Measurements from ENCODE around the gene CFAP52.

Gene CFAP52

DNA sequence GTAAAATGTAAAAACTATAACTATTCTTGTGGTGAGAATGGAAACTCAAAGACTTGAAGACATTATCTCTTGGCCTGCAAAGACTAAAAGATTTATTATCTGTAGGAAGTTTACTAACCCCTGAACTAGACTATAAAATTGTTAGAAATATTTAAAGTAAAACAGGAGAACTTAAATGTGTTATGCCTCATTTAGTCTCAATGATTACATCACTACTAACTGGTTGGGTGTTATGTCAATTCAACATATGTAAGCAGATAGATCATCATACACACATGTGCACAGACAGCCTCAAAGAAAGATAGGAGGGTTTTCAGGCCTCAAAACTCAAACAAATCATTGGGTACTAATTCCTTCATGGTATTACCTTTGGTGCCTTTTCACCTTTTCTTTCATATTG, 8.4 kb upstream of the CFAP52 start:
- no peak for TF ChIP-seq CTCF (conservative IDR thresholded peaks at IDR 0.05; ENCODE audit: low read depth, low read length)
- no peak overlapping the region for H3K4me3 ChIP-seq (ENCODE audit: low read length)

GRCh38 chr17:9568957-9569588, 7.4 kb upstream of the CFAP52 start:
- no peak for TF ChIP-seq CTCF (conservative IDR thresholded peaks at IDR 0.05; ENCODE audit: low read depth, low read length)
- DNase-seq (ENCODE audit: low read depth): no peak
- no peak overlapping the region for H3K4me3 ChIP-seq (ENCODE audit: low read length)

More for the DNA sequence above, 8.4 kb upstream of the CFAP52 start:
- no peak for DNase-seq (ENCODE audit: low read depth)

- no peak for DNase-seq (ENCODE audit: low read depth)
- no peak for TF ChIP-seq CTCF (conservative IDR thresholded peaks at IDR 0.05; ENCODE audit: low read depth, low read length)
- H3K4me3 ChIP-seq (ENCODE audit: low read length): no peak overlapping the region
Measured at GRCh38 chr17:9571201-9571600, 5.2 kb upstream of the CFAP52 start.

- TF ChIP-seq CTCF (conservative IDR thresholded peaks at IDR 0.05; ENCODE audit: low read depth, low read length): peak; percentile 10
- peak; percentile 52 for DNase-seq (ENCODE audit: low read depth)
- peak within 1 kb of the TSS; percentile 93 for H3K4me3 ChIP-seq (ENCODE audit: low read length)
Measured at GRCh38 chr17:9575381-9576101, 901 bp upstream of the CFAP52 start, which contains the start of gene STX8. STX8 (minus strand) TSS chr17:9575820; CDS start chr17:9575808, 12 bp downstream.

- no peak for DNase-seq (ENCODE audit: low read depth)
- peak overlapping the region; percentile 93 for H3K4me3 ChIP-seq (ENCODE audit: low read length)
- TF ChIP-seq CTCF (conservative IDR thresholded peaks at IDR 0.05; ENCODE audit: low read depth, low read length): no peak
Measured at GRCh38 chr17:9577373-9577709, 899 bp downstream of the CFAP52 start.

- TF ChIP-seq CTCF (conservative IDR thresholded peaks at IDR 0.05; ENCODE audit: low read depth, low read length): no peak
- H3K4me3 ChIP-seq (ENCODE audit: low read length): no peak overlapping the region
- DNase-seq (ENCODE audit: low read depth): no peak
Measured at GRCh38 chr17:9587969-9588656, 11.7 kb downstream of the CFAP52 start.
